Naive thymus-derived CD4-positive, alpha-beta T cell (primary cell): ENCODE results near the gene FBXO34. TPM values are rescaled to one million over a fixed set of nuclear protein-coding genes. Genes with fewer than 3 reads are reported as not detected.

Experiments used
- ATAC-seq: fragments of 150-1000 bp; cut with Tn5 transposase; 2 replicates; pipeline ENCODE4 v1.10.0; 2021; ENCODE audit warnings: mild to moderate bottlenecking, moderate library complexity
- CTCF ChIA-PET: fragments of 350-600 bp; sonication (Branson Sonifier 250); formaldehyde crosslinking; loops from one replicate; lab custom pipeline; 2021; ENCODE audit warnings: antibody characterized with exemption; lab: Charles Lee
- POLR2A ChIA-PET: fragments of 350-600 bp; sonication (Branson Sonifier 250); formaldehyde crosslinking; loops from one replicate; lab custom pipeline; 2021; ENCODE audit warnings: antibody characterized with exemption, inconsistent platforms; lab: Charles Lee
- DNase-seq, 9 donors: peaks; one replicate each; pipeline versions ENCODE4 v3.0.0 to v3.0.0-alpha.2; 2020 to 2022; ENCODE audit warnings: mixed read lengths in 1 of 9
- H3K27ac ChIP-seq: one replicate; pipeline ENCODE4 v1.7.0; 2013; ENCODE audit warnings: mild to moderate bottlenecking, low read depth, low read length, moderate library complexity
- H3K27me3 ChIP-seq, 2 donors: one replicate each; pipeline ENCODE4 v1.7.0; 2013; ENCODE audit warnings: low read length in 2 of 2, mild to moderate bottlenecking in 2 of 2, moderate library complexity in 2 of 2; ENCODE audit not compliant: control insufficient read depth in 2 of 2, insufficient read depth in 2 of 2
- H3K36me3 ChIP-seq, 3 experiments: 1 replicate in 2 of 3; 2 replicates in 1 of 3; pipeline ENCODE4 v1.7.0; 2013; ENCODE audit warnings: low read length in 3 of 3, mild to moderate bottlenecking in 3 of 3, moderate library complexity in 1 of 3; ENCODE audit not compliant: insufficient read depth in 3 of 3, control insufficient read depth in 2 of 3
- H3K4me1 ChIP-seq, 2 donors: one replicate each; pipeline ENCODE4 v1.7.0; 2013; ENCODE audit warnings: low read length in 2 of 2, mild to moderate bottlenecking in 2 of 2, moderate library complexity in 1 of 2; ENCODE audit not compliant: control insufficient read depth in 2 of 2, insufficient read depth in 2 of 2
- H3K4me3 ChIP-seq: 2 replicates; pipeline ENCODE4 v1.7.0; 2013; ENCODE audit warnings: mild to moderate bottlenecking, low read length
- H3K9me3 ChIP-seq, 3 experiments: 1 replicate in 2 of 3; 2 replicates in 1 of 3; pipeline ENCODE4 v1.7.0; 2013; ENCODE audit warnings: low read length in 3 of 3; ENCODE audit not compliant: control insufficient read depth in 2 of 3
- H3K27ac Mint-ChIP-seq, 9 donors: one replicate each; pipeline ENCODE4 v1.8.0; 2020 to 2022; ENCODE audit warnings: mixed read lengths in 9 of 9, mild to moderate bottlenecking in 8 of 9, moderate library complexity in 5 of 9, inconsistent platforms in 2 of 9
- H3K27me3 Mint-ChIP-seq, 5 donors: one replicate each; pipeline ENCODE4 v1.8.0; 2021 to 2022; ENCODE audit warnings: mixed read lengths in 5 of 5, mild to moderate bottlenecking in 1 of 5
- H3K36me3 Mint-ChIP-seq, 5 donors: one replicate each; pipeline ENCODE4 v1.8.0; 2020 to 2022; ENCODE audit warnings: mixed read lengths in 5 of 5, mild to moderate bottlenecking in 3 of 5, inconsistent platforms in 1 of 5
- H3K4me1 Mint-ChIP-seq, 7 donors: one replicate each; pipeline ENCODE4 v1.8.0; 2020 to 2022; ENCODE audit warnings: mixed read lengths in 7 of 7, mild to moderate bottlenecking in 3 of 7, inconsistent platforms in 1 of 7
- H3K4me3 Mint-ChIP-seq, 10 donors: one replicate each; pipeline ENCODE4 v1.8.0; 2020 to 2022; ENCODE audit warnings: mild to moderate bottlenecking in 10 of 10, mixed read lengths in 10 of 10, moderate library complexity in 6 of 10, inconsistent platforms in 2 of 10
- H3K9me3 Mint-ChIP-seq, 11 donors: one replicate each; pipeline ENCODE4 v1.8.0; 2020 to 2022; ENCODE audit warnings: mixed read lengths in 11 of 11, mild to moderate bottlenecking in 4 of 11, inconsistent platforms in 1 of 11, moderate library complexity in 1 of 11
- intact Hi-C, 2 donors: fragments of 100-400 bp; cut with micrococcal nuclease; formaldehyde crosslinking; loops; one replicate each; pipeline ENCODE4 v1.15.1; 2023
- polyA plus RNA-seq, 2 donors: library from polyadenylated mRNA; unstranded; fragments of 300-500 nt; fragmentation: Illumina TruSeq; gene quantifications; one replicate each; pipeline ENCODE4 v1.2.3, GENCODE V29; 2021
- total RNA-seq, 6 experiments: library from RNA in 5 of 6; stranded (reverse) in 5 of 6; gene quantifications; 1 replicate in 5 of 6; 2 replicates in 1 of 6; pipeline ENCODE4 v1.2.3 and lab custom pipeline; 2021 to 2026

The FBXO34 gene
- total and polyA plus RNA-seq, 7 experiments from 2014 or later = 22.0 to 42.1 (median 25.8) TPM

DNA sequence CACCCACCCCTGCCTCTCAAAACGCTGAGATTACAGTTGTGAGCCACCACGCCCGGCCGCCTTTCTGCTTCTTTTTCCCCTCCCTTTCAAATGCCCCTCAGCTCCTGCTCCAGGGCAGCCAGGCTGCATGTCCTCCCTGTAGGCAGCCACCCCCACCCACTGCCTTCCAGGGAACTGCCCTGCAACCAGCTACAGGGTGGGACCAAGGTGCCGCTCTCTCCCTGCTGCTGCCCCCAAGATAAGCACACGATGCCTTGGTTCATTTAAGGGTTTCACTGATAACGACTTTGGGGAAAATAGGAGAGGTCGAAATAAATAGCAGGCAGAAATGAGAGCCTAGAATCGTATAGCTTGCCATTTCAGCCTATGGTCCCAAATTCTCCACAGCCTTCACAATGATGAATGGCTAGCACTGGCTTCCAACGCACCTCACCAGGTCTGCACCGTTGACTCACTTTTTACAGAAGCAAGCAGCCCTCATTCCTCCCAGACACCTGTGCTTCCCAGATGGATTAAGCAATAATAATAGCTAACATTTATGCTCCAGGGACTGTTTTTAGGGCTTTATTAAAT, 99.7 kb downstream of the FBXO34 start:
- Mint-ChIP-seq H3K36me3 (peaks cover 15 to 55% (median 32%) of the 10 kb centered on the region in 5 donors), H3K4me3 (no peak overlapping the region), H3K4me1 (peaks cover 13 to 41% (median 28%) of the 10 kb centered on the region in 7 donors), H3K27me3 (no peaks in the 10 kb centered on the region), H3K27ac (peak overlapping the region in 6 of 9 donors; percentile 56 to 93 (median 70)), H3K9me3 (no peaks in the 10 kb centered on the region)
- intact Hi-C loops = no loop called here
- Histone ChIP-seq H3K9me3 (no peaks in the 10 kb centered on the region), H3K4me3 (no peak overlapping the region), H3K27ac (no peak overlapping the region), H3K27me3 (no peaks in the 10 kb centered on the region), H3K36me3 (peaks cover 0 to 38% (median 6%) of the 10 kb centered on the region in 3 experiments), H3K4me1 (peaks cover 12 to 20% of the 10 kb centered on the region in 2 donors)
- ATAC-seq (no peak), DNase-seq (no peak)
- ChIA-PET POLR2A (interaction anchor here (1.1 kb wide), 1 partner anchor 15 kb away, joined by 3 read pairs; no protein-coding TSS in a partner anchor), CTCF (interaction anchor here (1.6 to 3.1 kb wide), 2 partner anchors 16 to 20 kb away, joined by 5 to 12 read pairs; no protein-coding TSS in a partner anchor)

- no peak for ATAC-seq
- H3K27me3 Mint-ChIP-seq = no peaks in the 10 kb centered on the region
- peak overlapping the region; percentile 18 for H3K27ac ChIP-seq
- CTCF ChIA-PET = interaction anchor here (1.6 to 3.1 kb wide), 3 partner anchors 17 to 102 kb away, joined by 4 to 12 read pairs (median 5); no protein-coding TSS in a partner anchor
- intact Hi-C loops = no loop called here
- peaks cover 13 to 44% (median 29%) of the 10 kb centered on the region in 7 donors for H3K4me1 Mint-ChIP-seq
- no peaks in the 10 kb centered on the region for H3K27me3 ChIP-seq
- H3K9me3 Mint-ChIP-seq = no peaks in the 10 kb centered on the region
- H3K27ac Mint-ChIP-seq = peak overlapping the region in 8 of 9 donors; percentile 9 to 93 (median 79)
- H3K36me3 ChIP-seq = peaks cover 0 to 38% (median 6%) of the 10 kb centered on the region in 3 experiments
- no peaks in the 10 kb centered on the region for H3K9me3 ChIP-seq
- peaks cover 12 to 20% of the 10 kb centered on the region in 2 donors for H3K4me1 ChIP-seq
- no peak for DNase-seq
- H3K36me3 Mint-ChIP-seq = peaks cover 19 to 56% (median 42%) of the 10 kb centered on the region in 5 donors
- no peak overlapping the region for H3K4me3 Mint-ChIP-seq
- H3K4me3 ChIP-seq = no peak overlapping the region
- POLR2A ChIA-PET = interaction anchor here (0.6 kb wide), 1 partner anchor 182 kb away, joined by 3 read pairs; no protein-coding TSS in a partner anchor
Observed at GRCh38 chr14:55372423-55372822, 101.2 kb downstream of the FBXO34 start.

DNA sequence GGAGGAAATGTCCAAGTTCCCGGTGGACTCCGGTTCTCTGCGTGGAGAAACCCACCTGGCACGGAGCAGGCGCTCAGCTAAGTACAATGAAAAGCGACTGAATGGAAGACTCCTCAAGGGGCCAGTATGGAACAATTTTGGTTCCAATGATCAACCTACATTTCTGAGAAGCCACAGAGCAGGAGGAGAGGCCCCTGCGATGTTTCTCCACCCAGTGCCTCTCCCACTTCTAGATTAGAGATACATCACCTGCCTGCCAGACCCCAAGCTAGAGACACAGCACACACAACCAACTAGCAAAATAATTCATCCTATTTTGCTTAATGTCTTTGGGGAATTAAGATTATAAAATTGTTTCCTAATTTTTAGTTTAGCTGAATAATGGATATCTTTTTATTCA, 101.6 kb downstream of the FBXO34 start:
- H3K36me3 Mint-ChIP-seq = peaks cover 16 to 54% (median 42%) of the 10 kb centered on the region in 5 donors
- Histone ChIP-seq H3K4me1 (peaks cover 12 to 20% of the 10 kb centered on the region in 2 donors), H3K27ac (peak overlapping the region; percentile 18), H3K27me3 (no peaks in the 10 kb centered on the region), H3K9me3 (no peaks in the 10 kb centered on the region), H3K36me3 (peaks cover 0 to 42% (median 6%) of the 10 kb centered on the region in 3 experiments), H3K4me3 (no peak overlapping the region)
- CTCF ChIA-PET = interaction anchor here (1.6 to 3.1 kb wide), 2 partner anchors 18 to 103 kb away, joined by 4 to 12 read pairs; no protein-coding TSS in a partner anchor
- ATAC-seq (no peak), DNase-seq (no peak)
- no peaks in the 10 kb centered on the region for H3K9me3 Mint-ChIP-seq
- H3K27ac Mint-ChIP-seq = peak overlapping the region in 8 of 9 donors; percentile 15 to 93 (median 70)
- no peaks in the 10 kb centered on the region for H3K27me3 Mint-ChIP-seq
- POLR2A ChIA-PET = no interaction called here
- H3K4me3 Mint-ChIP-seq = no peak overlapping the region
- intact Hi-C loops = no loop called here
- H3K4me1 Mint-ChIP-seq = peaks cover 13 to 44% (median 29%) of the 10 kb centered on the region in 7 donors

DNA sequence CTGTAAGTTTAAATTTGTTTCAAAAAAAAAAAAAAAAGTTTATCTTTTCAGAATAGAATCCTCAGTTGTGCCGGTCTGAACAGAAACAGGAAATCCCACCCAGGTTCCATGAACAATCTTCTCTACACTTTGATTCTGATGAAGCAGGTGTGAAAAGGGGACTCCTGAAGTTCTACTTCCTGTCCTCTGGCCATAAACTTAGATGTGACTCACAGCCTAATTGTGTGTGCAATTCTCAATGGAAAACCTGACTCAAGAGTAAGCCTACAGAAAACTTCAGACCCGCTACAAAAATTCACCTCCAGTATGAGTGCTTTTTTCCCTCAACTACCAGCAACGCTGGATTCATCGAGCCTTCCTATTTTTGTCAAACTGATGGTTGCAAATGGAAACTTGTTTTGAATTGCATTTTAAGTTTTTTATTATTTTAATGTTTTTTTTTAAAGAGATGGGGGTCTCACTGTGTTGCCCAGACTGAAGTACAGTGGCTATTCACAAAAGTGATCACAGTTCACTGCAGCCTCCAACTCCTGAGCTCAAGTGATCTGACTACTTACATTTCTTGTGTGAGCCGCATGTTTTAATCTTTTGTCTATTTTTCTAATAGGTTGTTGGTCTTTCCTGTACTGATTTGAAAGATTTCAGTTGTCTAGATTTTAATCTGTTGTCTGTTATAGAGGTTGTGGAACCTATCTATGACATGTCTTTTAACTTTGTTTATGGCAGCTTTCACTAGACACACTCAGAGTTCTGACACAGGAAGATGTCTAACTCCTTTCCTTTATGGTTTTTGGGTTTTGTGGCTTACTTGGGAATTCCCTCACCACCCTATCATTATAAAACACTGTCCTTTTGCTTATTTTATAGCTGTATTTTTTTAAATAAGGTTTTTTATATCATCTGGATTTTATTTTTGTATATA, 102.8 kb downstream of the FBXO34 start:
- Histone ChIP-seq H3K27me3 (no peaks in the 10 kb centered on the region), H3K4me3 (no peak overlapping the region), H3K9me3 (no peaks in the 10 kb centered on the region), H3K36me3 (peaks cover 0 to 48% (median 6%) of the 10 kb centered on the region in 3 experiments), H3K4me1 (peaks cover 12 to 20% of the 10 kb centered on the region in 2 donors), H3K27ac (peak overlapping the region; percentile 64)
- Mint-ChIP-seq H3K4me1 (peaks cover 13 to 44% (median 30%) of the 10 kb centered on the region in 7 donors), H3K9me3 (no peaks in the 10 kb centered on the region), H3K27me3 (no peaks in the 10 kb centered on the region), H3K36me3 (peaks cover 15 to 55% (median 42%) of the 10 kb centered on the region in 5 donors), H3K4me3 (peak overlapping the region in 9 of 10 donors; percentile 22 to 82 (median 54)), H3K27ac (peak overlapping the region; percentile 75 to 94 (median 83))
- DNase-seq (peak in 8 of 9 donors; percentile 18 to 76 (median 58)), ATAC-seq (peak; percentile 93)
- ChIA-PET CTCF (interaction anchor here (2.3 kb wide), 1 partner anchor 19 kb away, joined by 10 read pairs; no protein-coding TSS in a partner anchor), POLR2A (interaction anchor here (0.9 to 2.1 kb wide), 2 partner anchors 61 to 1206 kb away, joined by 3 to 7 read pairs; partner anchors contain the start of gene TMEM260)
- intact Hi-C loops = loop anchor here (1.0 to 2.0 kb wide), 5 partner anchors 12 to 103 kb away; partner anchors contain the start of genes ATG14 (in 1 of the 2) and FBXO34 (in 1 of the 2)

GRCh38 chr14:55374771-55375170, 103.5 kb downstream of the FBXO34 start:
- no peaks in the 10 kb centered on the region for H3K27me3 ChIP-seq
- POLR2A ChIA-PET = interaction anchor here (0.9 to 2.1 kb wide), 2 partner anchors 60 to 1205 kb away, joined by 3 to 7 read pairs; partner anchors contain the start of gene TMEM260
- H3K4me1 ChIP-seq = peaks cover 12 to 20% of the 10 kb centered on the region in 2 donors
- H3K4me3 ChIP-seq = no peak overlapping the region
- Mint-ChIP-seq H3K27me3 (no peaks in the 10 kb centered on the region), H3K27ac (peak overlapping the region; percentile 62 to 94 (median 82)), H3K36me3 (peaks cover 11 to 48% (median 36%) of the 10 kb centered on the region in 5 donors), H3K9me3 (no peaks in the 10 kb centered on the region), H3K4me1 (peaks cover 13 to 44% (median 30%) of the 10 kb centered on the region in 7 donors), H3K4me3 (peak overlapping the region in 9 of 10 donors; percentile 2 to 76 (median 44))
- CTCF ChIA-PET = interaction anchor here (2.3 kb wide), 1 partner anchor 20 kb away, joined by 10 read pairs; no protein-coding TSS in a partner anchor
- no peaks in the 10 kb centered on the region for H3K9me3 ChIP-seq
- DNase-seq (no peak), ATAC-seq (no peak)
- intact Hi-C loops = loop anchor here (1.0 to 2.0 kb wide), 5 partner anchors 12 to 103 kb away; partner anchors contain the start of genes ATG14 (in 1 of the 2) and FBXO34 (in 1 of the 2)
- peaks cover 0 to 44% (median 4%) of the 10 kb centered on the region in 3 experiments for H3K36me3 ChIP-seq
- H3K27ac ChIP-seq = peak overlapping the region; percentile 64
